Activated CD4-positive, alpha-beta T cell treated with anti-CD3 and anti-CD28 coated beads, Interleukin-2, amount 10 ng/mL, durations not matched to agents 7 days and 5 days (primary cell): Measurements from ENCODE around the gene TEDC2. TPM values are rescaled to one million over a fixed set of nuclear protein-coding genes. Genes with fewer than 3 reads are reported as not detected.
"Not testable (repeated sequence)": the region's sequence is repeated elsewhere in the genome, so short reads cannot be mapped to it uniquely, and the experiment has no call there.

Source experiments
- CTCF ChIA-PET: fragments of 350-600 bp; sonication (Branson Sonifier 250); formaldehyde crosslinking; loops from one replicate; lab custom pipeline; 2021; ENCODE audit warnings: antibody characterized with exemption; lab: Charles Lee
- POLR2A ChIA-PET: fragments of 350-600 bp; sonication (Branson Sonifier 250); formaldehyde crosslinking; loops from one replicate; lab custom pipeline; 2021; ENCODE audit warnings: antibody characterized with exemption; lab: Charles Lee
- DNase-seq: peaks from one replicate; pipeline ENCODE4 v3.0.0-alpha.2; 2020
- H3K27ac Mint-ChIP-seq: one replicate; pipeline ENCODE4 v1.8.0; 2021; ENCODE audit warnings: mild to moderate bottlenecking, moderate library complexity, mixed read lengths
- H3K27me3 Mint-ChIP-seq: one replicate; pipeline ENCODE4 v1.8.0; 2021; ENCODE audit warnings: mixed read lengths
- H3K36me3 Mint-ChIP-seq: one replicate; pipeline ENCODE4 v1.8.0; 2021; ENCODE audit warnings: low read depth, mixed read lengths
- H3K4me1 Mint-ChIP-seq: one replicate; pipeline ENCODE4 v1.8.0; 2021; ENCODE audit warnings: mixed read lengths
- H3K4me3 Mint-ChIP-seq: one replicate; pipeline ENCODE4 v1.8.0; 2021; ENCODE audit warnings: mild to moderate bottlenecking, moderate library complexity, mixed read lengths
- H3K9me3 Mint-ChIP-seq: one replicate; pipeline ENCODE4 v1.8.0; 2021; ENCODE audit warnings: mixed read lengths
- total RNA-seq, 2 experiments: library from RNA; stranded (reverse); gene quantifications; one replicate each; pipeline ENCODE4 v1.2.3, GENCODE V29; 2021

The TEDC2 gene
- total RNA-seq, 2 experiments from 2014 or later: 15.5 to 21.4 TPM

DNA sequence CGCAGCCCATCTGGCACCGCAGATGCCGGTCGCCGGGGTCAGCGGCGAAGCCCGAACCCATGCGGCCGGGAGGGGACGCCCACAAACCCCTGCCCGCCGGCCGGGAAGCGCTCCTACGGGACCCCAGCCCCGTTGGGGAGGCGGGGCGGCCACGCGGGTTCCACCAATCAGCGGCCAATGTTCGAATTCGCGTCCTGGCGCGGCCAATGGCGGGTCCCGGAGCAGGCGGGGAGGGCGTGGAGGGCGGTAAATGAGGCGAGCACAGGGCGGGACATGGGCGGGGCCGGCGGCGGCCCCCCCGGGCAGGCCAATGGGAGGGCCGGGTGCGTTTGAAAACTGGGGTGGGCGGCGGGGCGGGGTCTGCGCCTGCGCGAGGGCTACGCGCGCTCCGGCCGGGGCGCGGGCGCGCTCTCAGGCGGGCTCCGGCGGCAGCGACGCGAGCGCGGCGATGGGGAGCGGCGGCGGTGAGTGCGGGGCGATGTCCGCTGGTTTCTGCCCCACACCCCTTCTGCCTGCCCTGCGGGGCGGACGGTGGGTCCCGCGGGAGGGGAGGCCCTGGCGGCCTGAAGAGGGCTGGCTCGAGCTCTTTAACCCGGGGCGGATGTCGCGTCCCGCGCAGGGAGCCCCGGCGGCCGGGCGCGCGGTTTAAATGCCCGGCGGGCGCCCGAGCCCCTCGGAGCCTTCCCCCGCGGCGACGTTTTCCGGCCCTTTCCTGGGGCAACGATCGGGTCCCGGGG, 30.7 kb upstream of the TEDC2 start, which contains the start of gene CCNF:
TSS of gene CCNF (plus strand) at position 414 of the 737 bp plus-strand sequence. CDS start at position 449, 35 bp downstream.
- H3K27me3 Mint-ChIP-seq: no peaks in the 10 kb centered on the region
- peak within 1 kb of the TSS; percentile 93 for H3K27ac Mint-ChIP-seq
- POLR2A ChIA-PET: interaction anchor here (0.6 kb wide), 1 partner anchor 19 kb away, joined by 8 read pairs; no protein-coding TSS in a partner anchor
- CTCF ChIA-PET: interaction anchor here (0.7 to 2.5 kb wide), 5 partner anchors 12 to 234 kb away, joined by 3 to 9 read pairs (median 5); no protein-coding TSS in a partner anchor
- H3K4me3 Mint-ChIP-seq: peak within 1 kb of the TSS; percentile 94
- peak; percentile 98 for DNase-seq
- no peaks in the 10 kb centered on the region for H3K9me3 Mint-ChIP-seq
- H3K4me1 Mint-ChIP-seq: peaks cover 42% of the 10 kb centered on the region
- peaks cover 30% of the 10 kb centered on the region for H3K36me3 Mint-ChIP-seq

DNA sequence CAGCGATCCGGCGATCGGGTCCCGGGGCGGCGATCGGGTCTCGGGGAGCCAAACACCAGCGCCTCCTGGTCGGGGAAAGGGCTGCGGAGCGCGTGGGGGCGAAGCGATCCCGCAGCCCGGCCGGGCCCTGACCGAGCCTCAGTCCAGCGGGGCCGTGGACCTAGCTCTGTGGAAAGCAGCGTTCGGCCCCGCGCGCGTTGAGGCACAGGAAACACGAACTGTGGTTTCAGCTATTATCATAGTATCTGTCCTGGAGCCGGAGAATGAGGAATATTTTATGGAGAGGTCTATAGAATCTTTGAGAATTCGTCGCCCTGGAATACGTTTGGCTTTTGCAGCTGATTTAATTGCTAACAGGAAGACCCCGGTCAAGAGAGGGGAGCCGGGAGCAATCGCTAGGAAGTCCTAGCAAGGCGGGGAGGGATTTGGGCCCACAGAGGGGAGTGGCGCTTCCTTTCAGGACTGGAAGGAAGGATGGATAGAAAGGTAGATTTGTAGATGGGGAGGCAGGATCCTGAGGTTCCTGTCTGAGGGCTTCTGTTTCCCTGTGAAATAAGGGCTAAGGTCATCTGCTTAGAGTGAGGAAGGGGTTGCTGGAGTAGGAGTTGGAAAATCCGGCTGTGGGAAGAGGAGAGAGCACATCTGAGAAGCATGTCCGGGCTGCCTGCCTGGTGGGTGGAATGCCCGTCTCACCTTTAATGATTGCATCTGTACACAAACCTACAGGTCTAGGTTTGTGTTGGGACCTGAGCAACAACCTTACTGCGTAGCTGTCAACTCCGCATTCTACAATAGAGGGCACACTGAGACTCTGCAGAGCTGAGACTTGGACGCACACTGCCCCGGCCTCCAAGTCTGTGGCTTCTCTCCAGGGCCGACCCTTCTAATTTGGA, 29.9 kb upstream of the TEDC2 start:
- DNase-seq: peak; percentile 34
- POLR2A ChIA-PET: interaction anchor here (0.6 kb wide), 1 partner anchor 19 kb away, joined by 8 read pairs; no protein-coding TSS in a partner anchor
- Mint-ChIP-seq H3K9me3 (no peaks in the 10 kb centered on the region), H3K4me3 (peak overlapping the region; percentile 94), H3K27me3 (no peaks in the 10 kb centered on the region), H3K27ac (peak overlapping the region; percentile 86), H3K36me3 (peaks cover 30% of the 10 kb centered on the region), H3K4me1 (peaks cover 42% of the 10 kb centered on the region)
- CTCF ChIA-PET: interaction anchor here (0.7 to 2.5 kb wide), 4 partner anchors 11 to 235 kb away, joined by 3 to 9 read pairs (median 6); no protein-coding TSS in a partner anchor

- Mint-ChIP-seq H3K4me3 (no peak overlapping the region), H3K27me3 (no peaks in the 10 kb centered on the region), H3K4me1 (peaks cover 39% of the 10 kb centered on the region), H3K36me3 (peaks cover 48% of the 10 kb centered on the region), H3K27ac (no peak overlapping the region), H3K9me3 (no peaks in the 10 kb centered on the region)
- CTCF ChIA-PET: no interaction called here
- no peak for DNase-seq
- POLR2A ChIA-PET: no interaction called here
These were observed 27.6 kb upstream of the TEDC2 start for GRCh38 chr16:2432286-2432685.

DNA sequence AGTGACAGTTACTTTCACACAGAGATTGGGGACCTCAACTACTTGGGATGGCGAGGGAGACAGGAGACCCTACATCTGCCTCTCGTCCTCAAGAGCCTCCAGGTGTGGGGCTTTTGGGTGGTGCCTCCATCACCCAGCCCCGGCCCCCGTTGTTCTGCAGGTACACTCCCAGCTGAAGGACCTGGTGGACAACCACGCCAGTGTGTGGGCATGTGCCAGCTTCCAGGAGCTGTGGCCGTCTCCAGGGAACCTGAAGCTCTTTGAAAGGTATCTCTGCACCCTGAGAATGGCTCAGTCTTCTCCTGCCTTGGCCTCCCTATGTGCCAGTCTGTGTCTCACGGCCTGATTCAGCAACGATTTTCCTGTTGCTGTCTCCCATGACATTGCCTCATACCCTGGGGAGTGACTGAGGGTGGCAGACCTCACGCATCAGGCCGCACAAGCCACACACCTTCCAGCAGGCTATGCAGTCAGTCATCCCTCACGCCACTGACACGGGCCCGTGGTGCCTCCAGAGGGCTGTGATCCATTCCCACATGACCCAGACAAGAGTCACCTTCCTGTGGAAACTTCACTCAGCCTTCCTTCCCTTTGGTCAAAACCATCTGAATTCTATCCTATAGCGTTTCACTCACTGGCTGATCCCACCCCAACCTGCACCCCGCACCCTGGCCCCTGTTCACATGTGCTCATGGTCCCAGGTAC, 27.0 kb upstream of the TEDC2 start:
- ChIA-PET CTCF (no interaction called here), POLR2A (no interaction called here)
- peaks cover 32% of the 10 kb centered on the region for H3K4me1 Mint-ChIP-seq
- H3K4me3 Mint-ChIP-seq: no peak overlapping the region
- peak overlapping the region; percentile 60 for H3K27ac Mint-ChIP-seq
- peaks cover 52% of the 10 kb centered on the region for H3K36me3 Mint-ChIP-seq
- no peaks in the 10 kb centered on the region for H3K9me3 Mint-ChIP-seq
- no peak for DNase-seq
- H3K27me3 Mint-ChIP-seq: no peaks in the 10 kb centered on the region

- H3K4me3 Mint-ChIP-seq, H3K27ac Mint-ChIP-seq, CTCF ChIA-PET: not testable (repeated sequence)
These were observed 24.7 kb upstream of the TEDC2 start for GRCh38 chr16:2435236-2435635.

DNA sequence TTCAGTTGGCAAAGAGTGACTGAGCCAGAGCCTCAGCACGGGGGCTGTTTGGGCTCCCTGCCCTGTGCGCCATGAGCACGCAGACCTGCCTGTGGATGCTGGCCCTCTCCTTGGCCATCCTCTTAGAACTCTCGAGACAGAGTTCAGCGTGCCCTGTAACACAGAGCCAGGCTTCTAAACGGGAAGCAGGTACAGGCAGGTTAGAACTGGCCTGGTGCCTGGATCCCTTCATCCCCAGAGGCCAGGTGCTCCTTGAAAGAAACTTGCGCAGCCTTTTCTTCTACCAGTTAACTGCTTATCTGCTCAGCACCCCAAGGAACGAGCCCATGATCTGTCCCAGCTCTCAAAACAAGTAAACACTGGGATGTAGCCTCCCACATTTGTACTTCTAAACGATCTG, 23.8 kb upstream of the TEDC2 start:
- Mint-ChIP-seq H3K27me3 (no peaks in the 10 kb centered on the region), H3K9me3 (no peaks in the 10 kb centered on the region), H3K36me3 (peaks cover 63% of the 10 kb centered on the region), H3K27ac (no peak overlapping the region), H3K4me1 (peaks cover 26% of the 10 kb centered on the region), H3K4me3 (no peak overlapping the region)
- POLR2A ChIA-PET: no interaction called here
- no peak for DNase-seq
- CTCF ChIA-PET: no interaction called here

More at GRCh38 chr16:2435236-2435635, 24.7 kb upstream of the TEDC2 start:
- H3K9me3 Mint-ChIP-seq, H3K27me3 Mint-ChIP-seq, DNase-seq: not testable (repeated sequence)
- POLR2A ChIA-PET: interaction anchor here (0.6 kb wide), 1 partner anchor 498 kb away, joined by 3 read pairs; no protein-coding TSS in a partner anchor
- peaks cover 67% of the 10 kb centered on the region for H3K36me3 Mint-ChIP-seq
- peaks cover 34% of the 10 kb centered on the region for H3K4me1 Mint-ChIP-seq

- peak overlapping the region; percentile 36 for H3K27ac Mint-ChIP-seq
- peaks cover 64% of the 10 kb centered on the region for H3K36me3 Mint-ChIP-seq
- H3K27me3 Mint-ChIP-seq: no peaks in the 10 kb centered on the region
- no peak for DNase-seq
- ChIA-PET CTCF (no interaction called here), POLR2A (interaction anchor here (0.6 kb wide), 1 partner anchor 83 kb away, joined by 3 read pairs; the partner anchor contains the start of gene AMDHD2)
- H3K9me3 Mint-ChIP-seq: no peaks in the 10 kb centered on the region
- H3K4me3 Mint-ChIP-seq: no peak overlapping the region
- peaks cover 24% of the 10 kb centered on the region for H3K4me1 Mint-ChIP-seq
These were observed 22.7 kb upstream of the TEDC2 start for GRCh38 chr16:2437032-2437790.

DNA sequence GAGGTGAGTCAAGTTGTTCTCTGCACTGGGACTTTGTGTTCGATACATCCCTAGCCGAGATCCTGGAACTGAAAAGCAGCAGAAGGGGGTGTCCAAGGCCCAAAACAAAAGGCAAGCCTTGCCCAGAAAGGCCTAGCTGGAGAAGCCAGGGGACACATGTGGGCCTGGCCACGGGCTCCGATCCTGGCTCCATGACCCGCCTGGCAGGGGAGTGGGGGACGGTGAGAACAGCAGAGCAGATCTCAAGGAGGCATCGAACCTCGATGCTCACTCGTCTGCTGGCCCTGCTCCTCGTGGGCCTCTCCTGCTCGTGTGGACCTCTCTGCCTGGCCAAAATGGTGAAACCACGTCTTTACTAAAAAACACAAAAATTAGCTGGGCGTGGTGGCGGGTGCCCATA, 21.8 kb upstream of the TEDC2 start:
- Mint-ChIP-seq H3K9me3 (no peaks in the 10 kb centered on the region), H3K4me3 (no peak overlapping the region), H3K36me3 (peaks cover 58% of the 10 kb centered on the region), H3K27me3 (no peaks in the 10 kb centered on the region), H3K4me1 (peaks cover 18% of the 10 kb centered on the region), H3K27ac (peak overlapping the region; percentile 9)
- ChIA-PET CTCF (no interaction called here), POLR2A (no interaction called here)
- no peak for DNase-seq

- H3K36me3 Mint-ChIP-seq: peaks cover 58% of the 10 kb centered on the region
- peaks cover 13% of the 10 kb centered on the region for H3K4me1 Mint-ChIP-seq
- no peaks in the 10 kb centered on the region for H3K9me3 Mint-ChIP-seq
- no peak for DNase-seq
- H3K4me3 Mint-ChIP-seq: no peak overlapping the region
- ChIA-PET CTCF (interaction anchor here (0.9 to 1.7 kb wide), 5 partner anchors 10 to 62 kb away, joined by 3 to 6 read pairs (median 3); partner anchors contain the start of genes TBC1D24 and TEDC2), POLR2A (no interaction called here)
- peak overlapping the region; percentile 64 for H3K27ac Mint-ChIP-seq
- H3K27me3 Mint-ChIP-seq: no peaks in the 10 kb centered on the region
These were observed 20.3 kb upstream of the TEDC2 start for GRCh38 chr16:2439598-2439997.

DNA sequence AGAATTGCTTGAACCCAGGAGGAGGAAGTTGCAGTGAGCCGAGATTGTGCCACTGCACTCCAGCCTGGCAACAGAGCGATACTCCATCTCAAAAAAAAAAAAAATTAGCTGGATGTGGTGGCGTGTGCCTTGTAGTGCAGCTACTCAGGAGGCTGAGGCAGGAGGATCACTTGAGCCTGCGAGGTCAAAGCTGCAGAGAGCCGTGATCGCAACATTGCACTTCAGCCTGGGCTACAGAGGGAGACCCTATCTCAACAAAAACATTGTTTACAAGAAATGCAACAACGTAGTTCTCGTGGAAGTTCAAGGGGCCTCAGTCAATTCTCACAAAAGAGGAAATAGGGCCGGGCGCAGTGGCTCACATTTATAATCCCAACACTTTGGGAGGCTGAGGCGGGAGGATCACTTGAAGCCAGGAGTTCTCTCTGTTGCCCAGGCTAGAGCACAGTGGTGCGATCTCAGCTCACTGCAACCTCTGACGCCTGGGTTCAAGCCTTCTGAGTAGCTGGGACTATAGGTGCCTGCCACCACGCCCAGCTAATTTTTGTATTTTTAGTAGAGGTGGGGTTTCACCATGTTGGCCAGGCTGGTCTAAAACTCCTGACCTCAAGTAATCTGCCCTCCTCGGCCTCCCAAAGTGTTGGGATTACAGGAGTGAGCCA, 18.6 kb upstream of the TEDC2 start:
- ChIA-PET CTCF (interaction anchor here (1.2 to 1.5 kb wide), 3 partner anchors 8 to 33 kb away, joined by 3 to 9 read pairs (median 6); partner anchors contain the start of genes CCNF and TBC1D24), POLR2A (interaction anchor here (0.6 kb wide), 1 partner anchor 194 kb away, joined by 4 read pairs; no protein-coding TSS in a partner anchor)
- not testable (repeated sequence) for DNase-seq, H3K27me3 Mint-ChIP-seq, H3K4me3 Mint-ChIP-seq, H3K9me3 Mint-ChIP-seq, H3K27ac Mint-ChIP-seq
- peaks cover 62% of the 10 kb centered on the region for H3K36me3 Mint-ChIP-seq
- H3K4me1 Mint-ChIP-seq: peaks cover 13% of the 10 kb centered on the region

GRCh38 chr16:2443555-2443954, 16.4 kb upstream of the TEDC2 start:
- CTCF ChIA-PET: interaction anchor here (1.2 kb wide), 1 partner anchor 13 kb away, joined by 3 read pairs; no protein-coding TSS in a partner anchor

More at GRCh38 chr16:2443555-2443954, 16.4 kb upstream of the TEDC2 start:
- H3K4me1 Mint-ChIP-seq: peaks cover 13% of the 10 kb centered on the region
- no peaks in the 10 kb centered on the region for H3K9me3 Mint-ChIP-seq
- no peaks in the 10 kb centered on the region for H3K27me3 Mint-ChIP-seq
- H3K36me3 Mint-ChIP-seq: peaks cover 61% of the 10 kb centered on the region
- POLR2A ChIA-PET: no interaction called here
- DNase-seq: no peak
- no peak overlapping the region for H3K4me3 Mint-ChIP-seq
- H3K27ac Mint-ChIP-seq: peak overlapping the region; percentile 50
